Hepatocyte (in vitro differentiated cells): ENCODE measurements around the gene FAM83E. TPM values are rescaled to one million over a fixed set of nuclear protein-coding genes. Genes with fewer than 3 reads are reported as not detected.

Source experiments
- DNase-seq: peaks from one replicate; pipeline ENCODE4 v3.0.0-alpha.2; 2016; ENCODE audit warnings: low spot score
- H2AFZ ChIP-seq: fragments of 200-600 bp; sonication (generic); 2 replicates; pipeline ENCODE4 v1.6.0; 2016; ENCODE audit warnings: antibody characterized with exemption, mild to moderate bottlenecking
- H3K27ac ChIP-seq: fragments of 200-600 bp; sonication (generic); 2 replicates; pipeline ENCODE4 v1.5.1; 2016; ENCODE audit warnings: mild to moderate bottlenecking
- H3K27me3 ChIP-seq: fragments of 200-600 bp; sonication (generic); 2 replicates; pipeline ENCODE4 v1.6.1; 2016
- H3K36me3 ChIP-seq: fragments of 200-600 bp; sonication (generic); replicated peaks from 2 replicates; pipeline ENCODE4 v1.5.1; 2016; ENCODE audit warnings: low read depth; ENCODE audit not compliant: insufficient read depth
- H3K4me1 ChIP-seq: fragments of 200-600 bp; sonication (generic); 2 replicates; pipeline ENCODE4 v1.5.1; 2016; ENCODE audit warnings: mild to moderate bottlenecking, moderate library complexity; ENCODE audit not compliant: insufficient read depth
- H3K4me2 ChIP-seq: fragments of 200-600 bp; sonication (generic); 2 replicates; pipeline ENCODE4 v1.6.0; 2016
- H3K4me3 ChIP-seq: fragments of 200-600 bp; sonication (generic); 2 replicates; pipeline ENCODE4 v1.5.1; 2016; ENCODE audit warnings: mild to moderate bottlenecking
- H3K79me2 ChIP-seq: fragments of 200-600 bp; sonication (generic); 2 replicates; pipeline ENCODE4 v1.6.0; 2017; ENCODE audit warnings: mild to moderate bottlenecking
- H3K9me2 ChIP-seq: fragments of 200-600 bp; sonication (generic); replicated peaks from 2 replicates; pipeline ENCODE4 v1.6.0; 2017; ENCODE audit warnings: mild to moderate bottlenecking; ENCODE audit not compliant: insufficient read depth
- H3K9me3 ChIP-seq: fragments of 200-600 bp; sonication (generic); 2 replicates; pipeline ENCODE4 v1.5.1; 2016; ENCODE audit warnings: low read depth, mild to moderate bottlenecking
- H4K20me1 ChIP-seq: fragments of 200-600 bp; sonication (generic); 2 replicates; pipeline ENCODE4 v1.6.0; 2016; ENCODE audit warnings: mild to moderate bottlenecking; ENCODE audit not compliant: insufficient read depth, poor library complexity, severe bottlenecking
- CTCF ChIP-seq: fragments of 200-600 bp; sonication (generic); IDR thresholded peaks from 2 replicates; pipeline ENCODE4 v1.5.1; 2016; ENCODE audit warnings: antibody characterized with exemption, mild to moderate bottlenecking; ENCODE audit not compliant: poor library complexity
- EZH2 ChIP-seq: fragments of 200-600 bp; sonication (generic); IDR thresholded peaks from 2 replicates; pipeline ENCODE4 v1.6.1; 2016; ENCODE audit warnings: antibody characterized with exemption, mild to moderate bottlenecking, borderline replicate concordance
- EZH2phosphoT487 ChIP-seq: fragments of 200-600 bp; sonication (generic); IDR thresholded peaks from one replicate; pipeline ENCODE4 v1.6.1; 2018; ENCODE audit warnings: antibody characterized with exemption, mild to moderate bottlenecking, low read depth, moderate library complexity; ENCODE audit not compliant: unreplicated experiment, severe bottlenecking
- WGBS: methylation state at CpG from one replicate; pipeline ENCODE4 v1.1.6; 2016; ENCODE audit warnings: low lambda C conversion rate; ENCODE audit errors: missing lambda C conversion rate; 5-methylcytosine and 5-hydroxymethylcytosine counted together
- polyA plus RNA-seq: library from polyadenylated mRNA; unstranded; fragments of >200 nt; fragmentation: Nextera tagmentation; extraction: Ambion mirVana; gene quantifications from 2 replicates; pipeline ENCODE4 v1.2.1, GENCODE V29; 2016
- total RNA-seq: library from RNA; depleted of rRNA; stranded (reverse); fragments of >200 nt; gene quantifications from 2 replicates; pipeline ENCODE4 v1.2.3, GENCODE V29; 2014

Gene FAM83E
- total and polyA plus RNA-seq, 2 experiments from 2014 or later = 12.4 to 22.2 TPM

DNA sequence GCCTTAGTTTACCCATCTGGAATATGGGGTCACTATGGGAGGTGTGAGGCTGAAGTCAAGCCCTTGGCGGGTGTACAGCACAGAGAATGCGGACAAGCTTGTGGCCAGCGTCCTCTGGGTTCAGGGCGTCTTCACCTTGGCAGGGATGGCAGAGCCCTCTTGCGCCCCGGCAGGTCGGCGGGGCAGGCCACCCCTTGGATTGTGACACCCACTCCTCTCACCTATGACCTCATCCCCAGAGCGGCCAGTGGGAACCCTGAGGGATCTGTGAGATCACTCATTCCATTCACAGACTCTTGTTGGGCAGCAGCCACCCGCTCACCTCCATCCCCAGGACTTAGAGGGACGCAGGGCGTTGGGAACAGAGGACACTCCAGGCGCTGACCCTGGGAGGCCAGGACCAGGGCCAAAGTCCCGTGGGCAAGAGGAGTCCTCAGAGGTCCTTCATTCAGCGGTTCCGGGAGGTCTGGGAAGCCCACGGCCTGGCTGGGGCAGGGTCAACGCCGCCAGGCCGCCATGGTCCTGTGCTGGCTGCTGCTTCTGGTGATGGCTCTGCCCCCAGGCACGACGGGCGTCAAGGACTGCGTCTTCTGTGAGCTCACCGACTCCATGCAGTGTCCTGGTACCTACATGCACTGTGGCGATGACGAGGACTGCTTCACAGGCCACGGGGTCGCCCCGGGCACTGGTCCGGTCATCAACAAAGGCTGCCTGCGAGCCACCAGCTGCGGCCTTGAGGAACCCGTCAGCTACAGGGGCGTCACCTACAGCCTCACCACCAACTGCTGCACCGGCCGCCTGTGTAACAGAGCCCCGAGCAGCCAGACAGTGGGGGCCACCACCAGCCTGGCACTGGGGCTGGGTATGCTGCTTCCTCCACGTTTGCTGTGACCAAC, 8.2 kb downstream of the FAM83E start, which contains the start of gene SPACA4:
TSS of gene SPACA4 (plus strand) at position 280 of the 896 bp plus-strand sequence. CDS start at position 517, 237 bp downstream.
- H3K27ac ChIP-seq = no peak within 1 kb of the TSS
- H4K20me1 ChIP-seq = no peaks in the 10 kb centered on the region
- H3K9me3 ChIP-seq = no peaks in the 10 kb centered on the region
- WGBS = 92% methylated on average over 34 of the region's 39 CpGs
- H2AFZ ChIP-seq = no peak within 1 kb of the TSS
- no peak within 1 kb of the TSS for H3K4me2 ChIP-seq
- DNase-seq = no peak
- no peaks in the 10 kb centered on the region for H3K79me2 ChIP-seq
- no peaks in the 10 kb centered on the region for H3K27me3 ChIP-seq
- H3K9me2 ChIP-seq = no peaks in the 10 kb centered on the region
- no peaks in the 10 kb centered on the region for H3K36me3 ChIP-seq
- TF ChIP-seq CTCF = no peak
- H3K4me1 ChIP-seq = peaks cover 4% of the 10 kb centered on the region
- H3K4me3 ChIP-seq = no peak within 1 kb of the TSS

GRCh38 chr19:48603850-48604249, 11.0 kb downstream of the FAM83E start:
- Histone ChIP-seq H2AFZ (no peak overlapping the region), H3K4me3 (no peak overlapping the region), H3K27ac (no peak overlapping the region), H3K4me2 (no peak overlapping the region), H3K4me1 (peaks cover 4% of the 10 kb centered on the region), H3K27me3 (no peaks in the 10 kb centered on the region), H3K9me3 (no peaks in the 10 kb centered on the region), H3K79me2 (no peaks in the 10 kb centered on the region), H4K20me1 (no peaks in the 10 kb centered on the region), H3K9me2 (no peaks in the 10 kb centered on the region), H3K36me3 (no peaks in the 10 kb centered on the region)
- DNase-seq = no peak
- TF ChIP-seq CTCF (no peak), EZH2phosphoT487 (no peak), EZH2 (no peak)
- WGBS = 98% methylated on average over 9 of the region's 9 CpGs

- Histone ChIP-seq H3K36me3 (no peaks in the 10 kb centered on the region), H3K27ac (no peak overlapping the region), H3K9me2 (no peaks in the 10 kb centered on the region)
These were observed 11.4 kb downstream of the FAM83E start for GRCh38 chr19:48603449-48603848.

More at GRCh38 chr19:48603449-48603848, 11.4 kb downstream of the FAM83E start:
- over 99% methylated on average over 35 of the region's 39 CpGs for WGBS
- no peaks in the 10 kb centered on the region for H3K9me3 ChIP-seq
- H4K20me1 ChIP-seq = no peaks in the 10 kb centered on the region
- H3K4me2 ChIP-seq = no peak overlapping the region
- no peak for DNase-seq
- TF ChIP-seq EZH2 (no peak), CTCF (no peak), EZH2phosphoT487 (no peak)
- H3K4me1 ChIP-seq = peaks cover 4% of the 10 kb centered on the region
- H3K79me2 ChIP-seq = no peaks in the 10 kb centered on the region
- H3K27me3 ChIP-seq = no peaks in the 10 kb centered on the region
- H3K4me3 ChIP-seq = no peak overlapping the region
- H2AFZ ChIP-seq = no peak overlapping the region
